DND-41 (cell line): ENCODE results near the gene SNAPC4.

Experiments
- CTCF ChIP-seq: IDR thresholded peaks from 2 replicates; pipeline ENCODE4 v1.5.1; 2012; ENCODE audit warnings: borderline replicate concordance, low read length, moderate library complexity, mild to moderate bottlenecking; ENCODE audit not compliant: poor library complexity, severe bottlenecking; ENCODE audit errors: extremely low read depth
- EZH2 ChIP-seq: IDR thresholded peaks from 3 replicates; pipeline ENCODE4 v1.6.1; 2012; ENCODE audit warnings: borderline replicate concordance, low read depth, mild to moderate bottlenecking, moderate library complexity, low read length, inconsistent platforms; ENCODE audit not compliant: severe bottlenecking

GRCh38 chr9:136381966-136382513 is 17.9 kb downstream of the SNAPC4 start:
- TF ChIP-seq CTCF (no peak), EZH2 (no peak)
